Duodenal mucosa (tissue), 2 donors: Measurements from ENCODE around the gene KLHL17.

Source experiments
- H3K27ac ChIP-seq: one replicate; pipeline ENCODE4 v1.7.0; 2013; ENCODE audit warnings: low read depth, low read length
- H3K27me3 ChIP-seq, 2 donors: one replicate each; pipeline ENCODE4 v1.7.0; 2013; ENCODE audit warnings: low read length in 2 of 2, control low read depth in 1 of 2; ENCODE audit not compliant: insufficient read depth in 2 of 2, control insufficient read depth in 1 of 2
- H3K36me3 ChIP-seq, 2 donors: one replicate each; pipeline ENCODE4 v1.7.0; 2013; ENCODE audit warnings: low read length in 2 of 2, control low read depth in 1 of 2; ENCODE audit not compliant: insufficient read depth in 2 of 2, control insufficient read depth in 1 of 2
- H3K4me1 ChIP-seq, 2 donors: one replicate each; pipeline ENCODE4 v1.7.0; 2013; ENCODE audit warnings: low read length in 2 of 2, control low read depth in 1 of 2; ENCODE audit not compliant: insufficient read depth in 2 of 2, control insufficient read depth in 1 of 2
- H3K4me3 ChIP-seq, 2 donors: one replicate each; pipeline ENCODE4 v1.7.0; 2013; ENCODE audit warnings: low read length in 2 of 2, low read depth in 1 of 2
- H3K9ac ChIP-seq, 2 donors: one replicate each; pipeline ENCODE4 v1.7.0; 2013; ENCODE audit warnings: low read length in 2 of 2, low read depth in 1 of 2
- H3K9me3 ChIP-seq, 2 donors: one replicate each; pipeline ENCODE4 v1.7.0; 2013; ENCODE audit warnings: low read length in 2 of 2, control low read depth in 1 of 2; ENCODE audit not compliant: control insufficient read depth in 1 of 2

The KLHL17 gene

GRCh38 chr1:923131-923990, 37.0 kb upstream of the KLHL17 start, which contains the start of gene SAMD11:
Gene SAMD11, plus strand, starts transcription at chr1:923923. Its CDS starts 509 bp downstream, at chr1:924432.
- Histone ChIP-seq H3K27ac (no peak within 1 kb of the TSS), H3K4me3 (peak within 1 kb of the TSS; percentile 40 to 58), H3K27me3 (peaks cover 78 to 81% of the 10 kb centered on the region in 2 donors), H3K36me3 (no peaks in the 10 kb centered on the region), H3K9ac (no peak within 1 kb of the TSS), H3K4me1 (peaks cover 27 to 34% of the 10 kb centered on the region in 2 donors), H3K9me3 (no peaks in the 10 kb centered on the region)

GRCh38 chr1:923991-924655, 36.3 kb upstream of the KLHL17 start:
- Histone ChIP-seq H3K36me3 (no peaks in the 10 kb centered on the region), H3K9ac (no peak overlapping the region), H3K4me1 (peaks cover 27 to 34% of the 10 kb centered on the region in 2 donors), H3K27me3 (peaks cover 77 to 81% of the 10 kb centered on the region in 2 donors), H3K9me3 (no peaks in the 10 kb centered on the region), H3K4me3 (no peak overlapping the region), H3K27ac (no peak overlapping the region)

- peaks cover 70 to 80% of the 10 kb centered on the region in 2 donors for H3K27me3 ChIP-seq
Measured at GRCh38 chr1:924656-925560, 35.5 kb upstream of the KLHL17 start.

GRCh38 chr1:925561-926421, 34.6 kb upstream of the KLHL17 start:
- Histone ChIP-seq H3K27me3 (peaks cover 65 to 79% of the 10 kb centered on the region in 2 donors), H3K36me3 (no peaks in the 10 kb centered on the region), H3K9ac (no peak overlapping the region), H3K27ac (no peak overlapping the region), H3K4me3 (no peak overlapping the region), H3K4me1 (peaks cover 18 to 24% of the 10 kb centered on the region in 2 donors), H3K9me3 (no peaks in the 10 kb centered on the region)

More at GRCh38 chr1:924656-925560, 35.5 kb upstream of the KLHL17 start:
- no peak overlapping the region for H3K27ac ChIP-seq
- no peaks in the 10 kb centered on the region for H3K36me3 ChIP-seq
- peaks cover 27 to 33% of the 10 kb centered on the region in 2 donors for H3K4me1 ChIP-seq
- peak overlapping the region in 1 of 2 donors; percentile 58 for H3K4me3 ChIP-seq
- no peaks in the 10 kb centered on the region for H3K9me3 ChIP-seq
- H3K9ac ChIP-seq, result no peak overlapping the region

GRCh38 chr1:927234-927633, 33.1 kb upstream of the KLHL17 start:
- H3K27me3 ChIP-seq, result peaks cover 57 to 80% of the 10 kb centered on the region in 2 donors
- no peak overlapping the region for H3K4me3 ChIP-seq
- no peak overlapping the region for H3K27ac ChIP-seq
- no peaks in the 10 kb centered on the region for H3K9me3 ChIP-seq
- no peak overlapping the region for H3K9ac ChIP-seq
- no peaks in the 10 kb centered on the region for H3K36me3 ChIP-seq
- peaks cover 9 to 17% of the 10 kb centered on the region in 2 donors for H3K4me1 ChIP-seq

GRCh38 chr1:927748-928147, 32.6 kb upstream of the KLHL17 start:
- H3K4me1 ChIP-seq, result peaks cover 7 to 17% of the 10 kb centered on the region in 2 donors
- no peak overlapping the region for H3K4me3 ChIP-seq
- no peaks in the 10 kb centered on the region for H3K9me3 ChIP-seq
- no peak overlapping the region for H3K27ac ChIP-seq
- H3K9ac ChIP-seq, result no peak overlapping the region
- no peaks in the 10 kb centered on the region for H3K36me3 ChIP-seq
- peaks cover 56 to 80% of the 10 kb centered on the region in 2 donors for H3K27me3 ChIP-seq

GRCh38 chr1:928825-929661, 31.3 kb upstream of the KLHL17 start:
- H3K36me3 ChIP-seq, result no peaks in the 10 kb centered on the region
- peaks cover 57 to 80% of the 10 kb centered on the region in 2 donors for H3K27me3 ChIP-seq
- H3K9me3 ChIP-seq, result no peaks in the 10 kb centered on the region
- H3K4me1 ChIP-seq, result peaks cover 0 to 8% of the 10 kb centered on the region in 2 donors
- H3K4me3 ChIP-seq, result no peak overlapping the region
- H3K27ac ChIP-seq, result no peak overlapping the region
- no peak overlapping the region for H3K9ac ChIP-seq

GRCh38 chr1:929712-930632, 30.4 kb upstream of the KLHL17 start:
- H3K9ac ChIP-seq, result no peak overlapping the region
- no peak overlapping the region for H3K4me3 ChIP-seq
- no peaks in the 10 kb centered on the region for H3K36me3 ChIP-seq
- H3K9me3 ChIP-seq, result no peaks in the 10 kb centered on the region
- H3K27me3 ChIP-seq, result peaks cover 59 to 77% of the 10 kb centered on the region in 2 donors
- peaks cover 0 to 8% of the 10 kb centered on the region in 2 donors for H3K4me1 ChIP-seq
- H3K27ac ChIP-seq, result no peak overlapping the region
